Adrenal gland (tissue), 12 donors: Measurements from ENCODE around the gene ELMO2. TPM values are rescaled to one million over a fixed set of nuclear protein-coding genes. Genes with fewer than 3 reads are reported as not detected.

Source experiments
- DNase-seq, 7 donors: peaks; one replicate each; pipeline ENCODE4 v3.0.0-alpha.2; 2019 to 2020
- H3K27ac ChIP-seq, 5 donors: fragments of 200-600 bp; sonication (generic) in 4 of 5; 1 replicate in 3 of 5; 2 replicates in 2 of 5; pipeline versions ENCODE4 v1.5.1 to v1.8.0; 2016 to 2020; ENCODE audit warnings: mild to moderate bottlenecking in 1 of 5
- H3K27me3 ChIP-seq: fragments of 200-600 bp; 2 replicates; pipeline ENCODE4 v1.8.0; 2021
- H3K36me3 ChIP-seq, 2 donors: fragments of 200-600 bp; replicated peaks in 1 of 2; 1 replicate in 1 of 2; 2 replicates in 1 of 2; pipeline versions ENCODE4 v1.5.1 to v1.8.0; 2018 to 2022
- H3K4me1 ChIP-seq, 2 donors: fragments of 200-600 bp; replicated peaks in 1 of 2; 1 replicate in 1 of 2; 2 replicates in 1 of 2; pipeline versions ENCODE4 v1.5.1 to v1.8.0; 2018 to 2021
- H3K4me3 ChIP-seq, 4 donors: fragments of 200-600 bp; sonication (generic) in 3 of 4; one replicate each; pipeline ENCODE4 v1.5.1; 2016 to 2018
- H3K9me3 ChIP-seq, 3 donors: fragments of 200-600 bp; sonication (generic) in 1 of 3; replicated peaks in 1 of 3; 1 replicate in 2 of 3; 2 replicates in 1 of 3; pipeline versions ENCODE4 v1.5.1 to v1.8.0; 2016 to 2021
- CTCF ChIP-seq, 6 experiments: fragments of 450-650 bp in 4 of 6; fragments of 200-600 bp in 2 of 6; sonication (generic) in 1 of 6; IDR thresholded peaks; 1 replicate in 5 of 6; 2 replicates in 1 of 6; pipeline versions ENCODE4 v1.5.1 to v1.8.0; 2016 to 2021; ENCODE audit warnings: antibody characterized with exemption in 6 of 6, mild to moderate bottlenecking in 2 of 6, moderate library complexity in 1 of 6
- POLR2A ChIP-seq, 2 donors: fragments of 450-650 bp; IDR thresholded peaks; one replicate each; pipeline ENCODE4 v1.6.1; 2017; ENCODE audit warnings: antibody characterized with exemption in 2 of 2, mild to moderate bottlenecking in 2 of 2, moderate library complexity in 1 of 2
- WGBS, 4 donors: extraction: QIAGEN DNeasy Blood & Tissue Kit in 2 of 4; methylation state at CpG; one replicate each; pipeline versions ENCODE4 v1.1.5 to v1.1.7; 2013 to 2017; 5-methylcytosine and 5-hydroxymethylcytosine counted together
- intact Hi-C, 2 donors: fragments of 100-400 bp; cut with DNase I; formaldehyde crosslinking; loops; one replicate each; pipeline versions ENCODE4 v1.14.1 to v1.15.0; 2022 to 2023
- polyA plus RNA-seq, 3 donors: library from polyadenylated mRNA; stranded (reverse); fragments of 200-250 nt in 2 of 3; fragments of 350-450 nt in 1 of 3; fragmentation: Illumina TruSeq in 1 of 3; extraction: RNeasy Lipid Tissue Mini Kit (QIAGEN cat#74804) in 1 of 3; gene quantifications; one replicate each; pipeline ENCODE4 v1.2.3, GENCODE V29; 2013 to 2014
- total RNA-seq, 9 donors: library from RNA; depleted of rRNA in 4 of 9; stranded (reverse); fragments of >200 nt in 4 of 9; fragments of 120-200 nt in 1 of 9; fragmentation: NEBNext Ultra II Directional in 1 of 9; extraction: Animal tissue kit (Norgen Biotek cat#: 25700) in 1 of 9; gene quantifications; one replicate each; pipeline versions ENCODE4 v1.1.0 to v1.2.4, GENCODE V29; 2013 to 2023
- donor health status: healthy with polysubstance abuse.
- donor health status: Bipolar disorder and iron deficiency.
- donor health status: DM: yes; HTN: yes; CAD: no.
- donor health status: DM: no; HTN: no; CAD: no.
- donor health status: DM: no; HTN: no; CAD: no.
- donor health status: DM: yes; HTN: yes; CAD: no.

The ELMO2 gene
- total and polyA plus RNA-seq, 12 donors: 36.2 to 69.0 (median 51.7) TPM

- WGBS, 4 donors: 87 to 94% (median 92%) methylated on average over 14 to 20 of the region's 20 CpGs
- no peaks in the 10 kb centered on the region for H3K9me3 ChIP-seq
- H3K27me3 ChIP-seq: no peaks in the 10 kb centered on the region
- H3K36me3 ChIP-seq: no peaks in the 10 kb centered on the region
- intact Hi-C loops: no loop called here
- TF ChIP-seq CTCF (IDR thresholded peaks at IDR 0.05): no peak
- TF ChIP-seq POLR2A (IDR thresholded peaks at IDR 0.05): no peak
- no peak overlapping the region for H3K4me3 ChIP-seq
- H3K4me1 ChIP-seq: peaks cover 36 to 56% of the 10 kb centered on the region in 2 donors
- no peak for DNase-seq
- H3K27ac ChIP-seq: peak overlapping the region in 1 of 5 donors; percentile 84
Measured at GRCh38 chr20:46354920-46355654, 51.3 kb downstream of the ELMO2 start.

DNA sequence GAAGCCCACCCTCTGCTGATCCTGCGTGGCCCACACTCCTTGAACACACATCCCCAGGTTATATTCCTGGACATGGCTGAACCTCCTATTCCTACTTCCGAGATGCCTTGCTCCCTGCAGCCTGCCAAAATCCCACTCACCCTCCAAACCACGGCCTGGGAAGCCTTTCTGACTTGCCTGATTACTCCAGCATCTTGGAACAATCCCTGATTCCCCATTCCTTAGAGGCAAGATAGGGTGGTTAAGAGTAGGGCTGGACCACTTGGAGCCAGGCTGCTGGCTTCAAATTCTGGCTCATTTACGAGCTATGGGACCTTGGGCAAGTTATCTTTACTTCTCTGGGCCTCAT is 52.2 kb downstream of the ELMO2 start:
- DNase-seq: no peak
- Histone ChIP-seq H3K9me3 (no peaks in the 10 kb centered on the region), H3K27me3 (no peaks in the 10 kb centered on the region), H3K4me1 (peaks cover 39 to 65% of the 10 kb centered on the region in 2 donors), H3K4me3 (no peak overlapping the region), H3K36me3 (no peaks in the 10 kb centered on the region), H3K27ac (no peak overlapping the region)
- 81 to 89% (median 88%) methylated on average over 4 of the region's 4 CpGs for WGBS, 4 donors
- TF ChIP-seq CTCF (IDR thresholded peaks at IDR 0.05) (no peak), POLR2A (IDR thresholded peaks at IDR 0.05) (no peak)
- intact Hi-C loops: no loop called here

- TF ChIP-seq CTCF (IDR thresholded peaks at IDR 0.05): no peak
- no peak for TF ChIP-seq POLR2A (IDR thresholded peaks at IDR 0.05)
- DNase-seq: no peak
- H3K4me1 ChIP-seq: peaks cover 35 to 62% of the 10 kb centered on the region in 2 donors
- no peak overlapping the region for H3K27ac ChIP-seq
- no peak overlapping the region for H3K4me3 ChIP-seq
- no peaks in the 10 kb centered on the region for H3K9me3 ChIP-seq
- no peaks in the 10 kb centered on the region for H3K27me3 ChIP-seq
- 84 to 85% (median 84%) methylated on average over 14 of the region's 14 CpGs for WGBS, 4 donors
- intact Hi-C loops: no loop called here
- no peaks in the 10 kb centered on the region for H3K36me3 ChIP-seq
Measured at GRCh38 chr20:46353500-46354206, 52.8 kb downstream of the ELMO2 start.

DNA sequence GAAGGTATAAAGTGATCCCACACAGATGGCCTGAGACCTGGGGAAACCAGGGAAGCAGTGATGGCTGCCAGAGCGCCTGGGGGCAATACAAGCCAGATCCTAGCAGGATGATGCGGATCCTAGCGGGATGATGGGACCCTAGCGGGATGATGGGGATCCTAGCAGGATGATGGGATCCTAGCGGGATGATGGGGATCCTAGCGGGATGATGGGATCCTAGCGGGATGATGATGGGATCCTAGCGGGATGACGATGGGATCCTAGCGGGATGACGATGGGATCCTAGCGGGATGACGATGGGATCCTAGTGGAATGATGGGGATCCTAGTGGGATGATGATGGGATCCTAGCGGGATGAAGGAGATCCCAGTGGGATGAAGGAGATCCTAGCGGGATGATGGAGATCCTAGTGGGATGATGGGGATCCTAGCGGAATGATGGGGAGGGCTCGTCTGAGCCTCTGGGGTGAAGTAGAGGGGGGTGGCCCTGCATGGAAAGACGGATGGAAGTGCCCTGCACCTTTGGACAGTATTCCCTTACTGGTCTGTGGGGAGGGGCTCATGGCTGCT is 54.0 kb downstream of the ELMO2 start:
- no peaks in the 10 kb centered on the region for H3K36me3 ChIP-seq
- peaks cover 33 to 51% of the 10 kb centered on the region in 2 donors for H3K4me1 ChIP-seq
- WGBS, 4 donors: 86 to 91% (median 90%) methylated on average over 18 of the region's 18 CpGs
- TF ChIP-seq POLR2A (IDR thresholded peaks at IDR 0.05): no peak
- no peak for TF ChIP-seq CTCF (IDR thresholded peaks at IDR 0.05)
- intact Hi-C loops: no loop called here
- no peak overlapping the region for H3K4me3 ChIP-seq
- DNase-seq: no peak
- no peaks in the 10 kb centered on the region for H3K27me3 ChIP-seq
- H3K27ac ChIP-seq: peak overlapping the region in 1 of 5 donors; percentile 88
- H3K9me3 ChIP-seq: no peaks in the 10 kb centered on the region
